ENCODE measurements around the gene MRPL18. TPM values are rescaled to one million over a fixed set of nuclear protein-coding genes. Genes with fewer than 3 reads are reported as not detected.
"Not testable (repeated sequence)": the region's sequence is repeated elsewhere in the genome, so short reads cannot be mapped to it uniquely, and the experiment has no call there.

MRPL18 gene
- total RNA-seq, 1 donor = 47.8 TPM

GRCh38 chr6:159813781-159814180 lies 23.5 kb downstream of the MRPL18 start:
- Histone ChIP-seq H3K79me2 (ENCODE audit: insufficient read depth, low read length) (no peaks in the 10 kb centered on the region), H4K20me1 (ENCODE audit: insufficient read depth, low read length) (no peaks in the 10 kb centered on the region), H3K27me3 (ENCODE audit: insufficient read depth, low read length) (no peaks in the 10 kb centered on the region), H3K27ac (ENCODE audit: low read depth, low read length) (no peak overlapping the region), H2AFZ (ENCODE audit: low read length) (no peak overlapping the region), H3K36me3 (ENCODE audit: insufficient read depth, low read length) (no peaks in the 10 kb centered on the region), H3K4me2 (ENCODE audit: insufficient read depth, low read length) (no peak overlapping the region), H3K9me3 (ENCODE audit: low read depth, low read length) (no peaks in the 10 kb centered on the region), H3K4me3 (ENCODE audit: insufficient read depth, low read length) (no peak overlapping the region), H3K4me1 (ENCODE audit: insufficient read depth, low read length) (no peaks in the 10 kb centered on the region)
- no peak for TF ChIP-seq CTCF (IDR thresholded peaks at IDR 0.05; ENCODE audit: extremely low read depth, low read depth, low read length)
- no peak for DNase-seq (ENCODE audit: insufficient read length, low spot score, missing footprints)

- Histone ChIP-seq H4K20me1 (ENCODE audit: insufficient read depth, low read length) (no peaks in the 10 kb centered on the region), H3K79me2 (ENCODE audit: insufficient read depth, low read length) (no peaks in the 10 kb centered on the region), H2AFZ (ENCODE audit: low read length) (no peak overlapping the region), H3K4me1 (ENCODE audit: insufficient read depth, low read length) (no peaks in the 10 kb centered on the region), H3K27ac (ENCODE audit: low read depth, low read length) (no peak overlapping the region), H3K4me3 (ENCODE audit: insufficient read depth, low read length) (no peak overlapping the region), H3K36me3 (ENCODE audit: insufficient read depth, low read length) (no peaks in the 10 kb centered on the region), H3K9me3 (ENCODE audit: low read depth, low read length) (no peaks in the 10 kb centered on the region), H3K27me3 (ENCODE audit: insufficient read depth, low read length) (peaks cover 3% of the 10 kb centered on the region), H3K4me2 (ENCODE audit: insufficient read depth, low read length) (no peak overlapping the region)
- no peak for DNase-seq (ENCODE audit: insufficient read length, low spot score, missing footprints)
- TF ChIP-seq CTCF (IDR thresholded peaks at IDR 0.05; ENCODE audit: extremely low read depth, low read depth, low read length) = no peak
Observed at GRCh38 chr6:159815410-159815809, 25.1 kb downstream of the MRPL18 start.

GRCh38 chr6:159816775-159817174 lies 26.5 kb downstream of the MRPL18 start:
- H3K79me2 ChIP-seq (ENCODE audit: insufficient read depth, low read length); H3K27ac ChIP-seq (ENCODE audit: low read depth, low read length); H3K36me3 ChIP-seq (ENCODE audit: insufficient read depth, low read length); DNase-seq (ENCODE audit: insufficient read length, low spot score, missing footprints); H4K20me1 ChIP-seq (ENCODE audit: insufficient read depth, low read length); H3K4me1 ChIP-seq (ENCODE audit: insufficient read depth, low read length); H2AFZ ChIP-seq (ENCODE audit: low read length); H3K9me3 ChIP-seq (ENCODE audit: low read depth, low read length); H3K4me2 ChIP-seq (ENCODE audit: insufficient read depth, low read length); H3K4me3 ChIP-seq (ENCODE audit: insufficient read depth, low read length); H3K27me3 ChIP-seq (ENCODE audit: insufficient read depth, low read length): not testable (repeated sequence)

- H3K4me3 ChIP-seq (ENCODE audit: insufficient read depth, low read length) = no peak overlapping the region
- H3K79me2 ChIP-seq (ENCODE audit: insufficient read depth, low read length) = no peaks in the 10 kb centered on the region
- no peak for TF ChIP-seq CTCF (IDR thresholded peaks at IDR 0.05; ENCODE audit: extremely low read depth, low read depth, low read length)
- no peak overlapping the region for H3K4me2 ChIP-seq (ENCODE audit: insufficient read depth, low read length)
- H2AFZ ChIP-seq (ENCODE audit: low read length) = no peak overlapping the region
- H3K36me3 ChIP-seq (ENCODE audit: insufficient read depth, low read length) = no peaks in the 10 kb centered on the region
- H3K27ac ChIP-seq (ENCODE audit: low read depth, low read length) = no peak overlapping the region
- peaks cover 6% of the 10 kb centered on the region for H3K27me3 ChIP-seq (ENCODE audit: insufficient read depth, low read length)
- no peaks in the 10 kb centered on the region for H3K4me1 ChIP-seq (ENCODE audit: insufficient read depth, low read length)
- H3K9me3 ChIP-seq (ENCODE audit: low read depth, low read length) = no peaks in the 10 kb centered on the region
- H4K20me1 ChIP-seq (ENCODE audit: insufficient read depth, low read length) = no peaks in the 10 kb centered on the region
- no peak for DNase-seq (ENCODE audit: insufficient read length, low spot score, missing footprints)
Observed at GRCh38 chr6:159817951-159818739, 27.9 kb downstream of the MRPL18 start.
